Hepatocyte (in vitro differentiated cells): Measurements from ENCODE around the gene ACR.

ENCODE experiments used
- EZH2phosphoT487 ChIP-seq: fragments of 200-600 bp; sonication (generic); IDR thresholded peaks from one replicate; pipeline ENCODE4 v1.6.1; 2018; ENCODE audit warnings: antibody characterized with exemption, mild to moderate bottlenecking, low read depth, moderate library complexity; ENCODE audit not compliant: unreplicated experiment, severe bottlenecking
- TF ChIP-seq, protein P1 (sequence below): fragments of 200-600 bp; sonication (generic); IDR thresholded peaks from 2 replicates; pipeline ENCODE4 v1.5.1; 2016; ENCODE audit warnings: antibody characterized with exemption, mild to moderate bottlenecking; ENCODE audit not compliant: poor library complexity

GRCh38 chr22:50698546-50698945 is 39.5 kb upstream of the ACR start:
- no peak for TF ChIP-seq EZH2phosphoT487
- TF ChIP-seq, protein P1, sequence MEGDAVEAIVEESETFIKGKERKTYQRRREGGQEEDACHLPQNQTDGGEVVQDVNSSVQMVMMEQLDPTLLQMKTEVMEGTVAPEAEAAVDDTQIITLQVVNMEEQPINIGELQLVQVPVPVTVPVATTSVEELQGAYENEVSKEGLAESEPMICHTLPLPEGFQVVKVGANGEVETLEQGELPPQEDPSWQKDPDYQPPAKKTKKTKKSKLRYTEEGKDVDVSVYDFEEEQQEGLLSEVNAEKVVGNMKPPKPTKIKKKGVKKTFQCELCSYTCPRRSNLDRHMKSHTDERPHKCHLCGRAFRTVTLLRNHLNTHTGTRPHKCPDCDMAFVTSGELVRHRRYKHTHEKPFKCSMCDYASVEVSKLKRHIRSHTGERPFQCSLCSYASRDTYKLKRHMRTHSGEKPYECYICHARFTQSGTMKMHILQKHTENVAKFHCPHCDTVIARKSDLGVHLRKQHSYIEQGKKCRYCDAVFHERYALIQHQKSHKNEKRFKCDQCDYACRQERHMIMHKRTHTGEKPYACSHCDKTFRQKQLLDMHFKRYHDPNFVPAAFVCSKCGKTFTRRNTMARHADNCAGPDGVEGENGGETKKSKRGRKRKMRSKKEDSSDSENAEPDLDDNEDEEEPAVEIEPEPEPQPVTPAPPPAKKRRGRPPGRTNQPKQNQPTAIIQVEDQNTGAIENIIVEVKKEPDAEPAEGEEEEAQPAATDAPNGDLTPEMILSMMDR, result no peak
